ENCODE results near the gene DEUP1. TPM values are rescaled to one million over a fixed set of nuclear protein-coding genes. Genes with fewer than 3 reads are reported as not detected.
"Not testable (repeated sequence)": the region's sequence is repeated elsewhere in the genome, so short reads cannot be mapped to it uniquely, and the experiment has no call there.

DEUP1 gene
- total RNA-seq, 2 experiments from 2014 or later, result not detected

DNA sequence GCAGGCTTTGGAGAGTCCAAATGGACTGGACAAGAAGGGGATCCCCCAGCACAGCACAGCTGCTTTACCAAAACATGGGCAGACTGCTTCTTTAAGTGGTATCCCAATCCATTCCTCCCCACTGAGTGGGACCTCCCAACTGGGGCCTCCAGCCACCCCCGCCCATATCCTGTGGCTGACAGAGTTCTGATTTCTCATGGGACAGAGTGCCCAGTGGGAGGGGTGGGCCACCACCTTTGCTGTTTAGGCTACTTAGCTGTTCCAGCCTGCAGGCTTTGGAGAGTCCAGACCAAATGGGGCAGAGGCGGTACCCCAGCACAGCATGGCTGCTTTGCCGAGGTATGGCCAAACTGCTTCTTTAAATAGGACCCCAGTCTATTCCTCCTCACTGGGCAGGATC is 26.9 kb upstream of the DEUP1 start:
- Mint-ChIP-seq H3K27me3 (peaks cover 28% of the 10 kb centered on the region), H3K9me3 (no peaks in the 10 kb centered on the region), H3K4me1 (ENCODE audit: low read depth) (no peaks in the 10 kb centered on the region), H3K36me3 (ENCODE audit: low read depth) (no peaks in the 10 kb centered on the region), H3K27ac (no peak overlapping the region), H3K4me3 (no peak overlapping the region)
- Histone ChIP-seq H3K4me1 (ENCODE audit: insufficient read depth, low read length) (no peaks in the 10 kb centered on the region), H3K36me3 (ENCODE audit: insufficient read depth, low read length) (no peaks in the 10 kb centered on the region), H3K4me3 (ENCODE audit: low read length) (no peak overlapping the region), H3K27me3 (ENCODE audit: control insufficient read depth in 1 of 2, insufficient read depth in 2 of 2, low read length in 2 of 2) (peaks cover 0 to 9% of the 10 kb centered on the region in 2 experiments), H3K9me3 (ENCODE audit: control insufficient read depth in 1 of 2, insufficient read depth in 1 of 2, low read length in 2 of 2) (peaks cover 0 to 5% of the 10 kb centered on the region in 2 experiments), H3K27ac (ENCODE audit: low read depth in 1 of 2, low read length in 2 of 2) (no peak overlapping the region)
- ChIA-PET POLR2A (no interaction called here), CTCF (no interaction called here)
- TF ChIP-seq, protein P1, sequence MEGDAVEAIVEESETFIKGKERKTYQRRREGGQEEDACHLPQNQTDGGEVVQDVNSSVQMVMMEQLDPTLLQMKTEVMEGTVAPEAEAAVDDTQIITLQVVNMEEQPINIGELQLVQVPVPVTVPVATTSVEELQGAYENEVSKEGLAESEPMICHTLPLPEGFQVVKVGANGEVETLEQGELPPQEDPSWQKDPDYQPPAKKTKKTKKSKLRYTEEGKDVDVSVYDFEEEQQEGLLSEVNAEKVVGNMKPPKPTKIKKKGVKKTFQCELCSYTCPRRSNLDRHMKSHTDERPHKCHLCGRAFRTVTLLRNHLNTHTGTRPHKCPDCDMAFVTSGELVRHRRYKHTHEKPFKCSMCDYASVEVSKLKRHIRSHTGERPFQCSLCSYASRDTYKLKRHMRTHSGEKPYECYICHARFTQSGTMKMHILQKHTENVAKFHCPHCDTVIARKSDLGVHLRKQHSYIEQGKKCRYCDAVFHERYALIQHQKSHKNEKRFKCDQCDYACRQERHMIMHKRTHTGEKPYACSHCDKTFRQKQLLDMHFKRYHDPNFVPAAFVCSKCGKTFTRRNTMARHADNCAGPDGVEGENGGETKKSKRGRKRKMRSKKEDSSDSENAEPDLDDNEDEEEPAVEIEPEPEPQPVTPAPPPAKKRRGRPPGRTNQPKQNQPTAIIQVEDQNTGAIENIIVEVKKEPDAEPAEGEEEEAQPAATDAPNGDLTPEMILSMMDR (IDR thresholded peaks at IDR 0.05), result no peak
- ATAC-seq (ENCODE audit: poor library complexity) (no peak), DNase-seq (no peak)
- intact Hi-C loops (cut with DNase I, micrococcal nuclease), result no loop called here

DNA sequence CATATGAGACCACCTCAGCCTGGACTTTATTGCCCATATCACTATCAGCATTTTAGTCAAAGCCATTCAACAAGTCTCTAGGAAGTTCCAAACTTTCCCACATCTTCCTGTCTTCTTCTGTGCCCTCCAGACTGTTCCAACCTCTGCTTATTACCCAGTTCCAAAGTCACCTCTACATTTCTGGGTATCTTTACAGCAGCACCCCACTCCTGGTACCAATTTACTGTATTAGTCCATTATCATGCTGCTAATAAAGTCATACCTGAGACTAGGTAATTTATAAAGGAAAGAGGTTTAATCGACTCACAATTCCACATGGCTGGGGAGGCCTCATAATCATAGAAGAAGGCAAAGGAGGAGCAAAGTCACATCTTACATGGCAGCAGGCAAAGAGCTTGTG is 16.1 kb upstream of the DEUP1 start:
- H3K27me3 Mint-ChIP-seq; H3K4me3 Mint-ChIP-seq; ATAC-seq (ENCODE audit: poor library complexity); H3K4me1 ChIP-seq (ENCODE audit: insufficient read depth, low read length); H3K27ac ChIP-seq (ENCODE audit: low read depth in 1 of 2, low read length in 2 of 2); DNase-seq; H3K4me1 Mint-ChIP-seq (ENCODE audit: low read depth); H3K27ac Mint-ChIP-seq; intact Hi-C loops (cut with DNase I, micrococcal nuclease); H3K36me3 ChIP-seq (ENCODE audit: insufficient read depth, low read length); POLR2A ChIA-PET; H3K4me3 ChIP-seq (ENCODE audit: low read length); CTCF ChIA-PET; H3K27me3 ChIP-seq (ENCODE audit: control insufficient read depth in 1 of 2, insufficient read depth in 2 of 2, low read length in 2 of 2); H3K36me3 Mint-ChIP-seq (ENCODE audit: low read depth): not testable (repeated sequence)
- peaks cover 3 to 15% of the 10 kb centered on the region in 2 experiments for H3K9me3 ChIP-seq (ENCODE audit: control insufficient read depth in 1 of 2, insufficient read depth in 1 of 2, low read length in 2 of 2)
- H3K9me3 Mint-ChIP-seq, result peaks cover 32% of the 10 kb centered on the region

DNA sequence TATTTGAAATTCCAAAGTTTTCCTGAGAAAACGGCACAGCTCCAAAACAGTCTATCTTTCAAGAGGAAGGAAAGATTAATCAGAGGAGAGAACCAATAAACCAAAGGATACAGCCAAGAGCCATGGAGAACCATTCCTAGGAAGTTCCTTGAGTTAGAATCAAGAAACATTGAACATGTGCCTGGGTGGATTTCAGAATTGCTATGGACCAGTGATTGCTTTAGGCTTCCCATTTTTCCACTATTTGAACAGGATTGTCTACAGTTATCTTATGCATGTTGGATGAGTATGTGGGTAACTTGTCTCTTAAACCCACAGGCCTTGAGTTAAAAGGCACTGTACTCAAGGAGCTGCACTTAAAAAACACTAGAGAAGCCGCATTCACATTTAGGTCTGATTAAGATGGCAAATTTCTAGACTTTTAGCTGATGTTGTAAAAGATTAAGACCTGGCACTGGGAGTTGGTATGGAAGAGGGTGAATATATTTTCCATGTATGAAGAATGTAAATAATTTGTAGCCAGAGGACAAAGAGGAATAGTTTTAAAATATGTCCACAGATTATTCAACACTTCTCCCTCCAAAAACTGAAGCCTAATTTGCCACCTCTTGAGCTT is 11.2 kb upstream of the DEUP1 start:
- H3K36me3 ChIP-seq (ENCODE audit: insufficient read depth, low read length), result no peaks in the 10 kb centered on the region

More for the DNA sequence above, 11.2 kb upstream of the DEUP1 start:
- TF ChIP-seq, protein P1 (IDR thresholded peaks at IDR 0.05), result no peak
- ChIA-PET CTCF (no interaction called here), POLR2A (interaction anchor here (1.1 kb wide), 1 partner anchor 63 kb away, joined by 3 read pairs; no protein-coding TSS in a partner anchor)
- no peak overlapping the region for H3K27ac Mint-ChIP-seq
- H3K9me3 Mint-ChIP-seq, result peaks cover 26% of the 10 kb centered on the region
- ATAC-seq (ENCODE audit: poor library complexity) (no peak), DNase-seq (no peak)
- peaks cover 5% of the 10 kb centered on the region for H3K36me3 Mint-ChIP-seq (ENCODE audit: low read depth)
- Histone ChIP-seq H3K27me3 (ENCODE audit: control insufficient read depth in 1 of 2, insufficient read depth in 2 of 2, low read length in 2 of 2) (no peaks in the 10 kb centered on the region), H3K9me3 (ENCODE audit: control insufficient read depth in 1 of 2, insufficient read depth in 1 of 2, low read length in 2 of 2) (peaks cover 0 to 4% of the 10 kb centered on the region in 2 experiments), H3K4me1 (ENCODE audit: insufficient read depth, low read length) (no peaks in the 10 kb centered on the region), H3K4me3 (ENCODE audit: low read length) (no peak overlapping the region), H3K27ac (ENCODE audit: low read depth in 1 of 2, low read length in 2 of 2) (no peak overlapping the region)
- H3K4me1 Mint-ChIP-seq (ENCODE audit: low read depth), result no peaks in the 10 kb centered on the region
- H3K27me3 Mint-ChIP-seq, result peaks cover 6% of the 10 kb centered on the region
- intact Hi-C loops (cut with DNase I, micrococcal nuclease), result no loop called here
- H3K4me3 Mint-ChIP-seq, result no peak overlapping the region

Data from CD4-positive, alpha-beta T cell (primary cell).